ENCODE measurements around the gene TMEM40.

GRCh38 chr3:12774619-12775018, 15.6 kb upstream of the TMEM40 start:
- TF ChIP-seq CTCF (IDR thresholded peaks at IDR 0.05) (no peak), POLR2A (IDR thresholded peaks at IDR 0.05) (no peak), POLR2AphosphoS5 (IDR thresholded peaks at IDR 0.05) (no peak)
